K562 treated with DMSO at 1 percent for 12 hours (cell line): ENCODE measurements around the gene NWD2. TPM values are rescaled to one million over a fixed set of nuclear protein-coding genes. Genes with fewer than 3 reads are reported as not detected.

ENCODE experiments used
- total RNA-seq: library from RNA; unstranded; fragments of 300-600 nt; gene quantifications from 2 replicates; pipeline ENCODE4 v1.2.3, GENCODE V29; 2022; ENCODE audit not compliant: insufficient read depth

Gene NWD2, protein sequence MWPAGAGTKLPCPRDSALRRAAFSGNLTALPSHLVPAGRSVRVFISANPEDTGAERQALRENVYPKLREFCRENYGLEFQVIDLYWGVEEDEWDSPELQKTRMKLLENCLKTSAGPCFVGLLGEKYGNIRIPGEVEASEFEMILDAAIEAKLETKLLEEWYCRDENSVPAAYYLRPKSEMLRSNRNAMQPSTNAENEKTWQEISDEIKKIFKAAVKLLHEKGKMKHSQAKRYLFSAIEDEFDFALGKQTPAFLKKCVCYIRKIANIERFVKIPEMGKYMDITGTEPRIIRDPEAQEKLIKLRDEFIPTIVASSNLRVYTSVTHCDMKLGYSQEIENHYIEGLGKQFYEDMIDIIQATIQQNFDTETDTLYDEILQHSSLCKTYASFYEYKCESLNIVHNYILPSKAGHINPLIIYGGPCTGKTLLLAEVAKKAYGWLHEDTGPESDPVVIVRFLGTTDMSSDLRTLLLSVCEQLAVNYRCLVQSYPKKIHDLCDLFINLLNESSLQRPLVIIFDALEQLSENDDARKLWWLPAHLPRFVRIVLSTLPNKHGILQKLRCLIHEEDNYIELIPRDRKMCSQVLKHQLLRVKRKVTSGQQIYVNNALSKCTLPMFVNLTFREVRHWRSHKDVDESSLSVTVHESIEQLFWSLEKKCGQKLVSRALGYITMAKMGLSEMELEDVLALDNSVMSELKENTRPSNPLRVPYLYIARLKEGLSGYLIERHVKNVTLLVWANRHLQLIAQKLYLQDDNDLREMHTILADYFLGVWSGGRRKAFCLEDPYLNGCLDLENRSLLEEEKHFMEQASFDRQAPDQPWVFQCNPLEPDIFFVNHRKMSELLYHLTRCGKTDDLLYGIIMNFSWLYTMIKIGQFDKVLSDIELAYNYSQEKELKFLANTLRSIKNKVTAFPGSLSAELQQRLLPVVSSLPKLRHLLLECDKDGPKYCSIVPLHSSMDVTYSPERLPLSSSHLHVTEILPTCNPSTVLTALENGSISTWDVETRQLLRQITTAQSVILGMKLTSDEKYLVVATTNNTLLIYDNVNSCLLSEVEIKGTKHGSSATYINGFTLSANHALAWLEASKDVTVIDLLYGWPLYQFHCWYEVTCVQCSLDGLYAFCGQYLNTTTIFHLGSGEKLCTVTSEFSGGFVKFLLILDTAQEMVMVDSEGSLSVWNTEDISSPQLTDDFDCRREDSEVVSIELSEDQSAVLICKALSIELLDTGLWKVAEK (N-terminal part only)
- not detected in 2 replicates for total RNA-seq

GRCh38 chr4:37244583-37245390, at the start of gene NWD2:
Gene NWD2 (plus strand): TSS chr4:37244743. CDS start chr4:37245068, 325 bp downstream.

